Neutrophil (primary cell): ENCODE measurements around the gene SFMBT1.

Experiments used
- H3K27ac ChIP-seq: fragments of 200-600 bp; sonication (generic); 2 replicates; pipeline ENCODE4 v1.5.1; 2016; ENCODE audit warnings: mild to moderate bottlenecking, moderate library complexity
- H3K27me3 ChIP-seq: fragments of 200-600 bp; sonication (generic); 2 replicates; pipeline ENCODE4 v1.6.0; 2016; ENCODE audit warnings: mild to moderate bottlenecking
- H3K36me3 ChIP-seq: fragments of 200-600 bp; sonication (generic); 2 replicates; pipeline ENCODE4 v1.5.1; 2017
- H3K4me1 ChIP-seq, 2 experiments: fragments of 200-600 bp in 1 of 2; sonication (generic) in 1 of 2; 1 replicate in 1 of 2; 2 replicates in 1 of 2; pipeline versions ENCODE4 v1.5.1 to v1.6.1; 2013 to 2016; ENCODE audit warnings: low read depth in 1 of 2, low read length in 1 of 2, mild to moderate bottlenecking in 1 of 2, moderate library complexity in 1 of 2; ENCODE audit not compliant: control insufficient read depth in 1 of 2, insufficient read depth in 1 of 2
- H3K4me3 ChIP-seq, 2 experiments: fragments of 200-600 bp in 1 of 2; sonication (generic) in 1 of 2; 1 replicate in 1 of 2; 2 replicates in 1 of 2; pipeline ENCODE4 v1.5.1; 2013 to 2016; ENCODE audit warnings: low read depth in 1 of 2, low read length in 1 of 2, mild to moderate bottlenecking in 1 of 2, moderate library complexity in 1 of 2
- H3K9me3 ChIP-seq: fragments of 200-600 bp; sonication (generic); 2 replicates; pipeline ENCODE4 v1.5.1; 2016
- TF ChIP-seq, protein P1 (sequence below): fragments of 200-600 bp; sonication (generic); IDR thresholded peaks from 2 replicates; pipeline ENCODE4 v1.5.1; 2016; ENCODE audit warnings: antibody characterized with exemption

The SFMBT1 gene

DNA sequence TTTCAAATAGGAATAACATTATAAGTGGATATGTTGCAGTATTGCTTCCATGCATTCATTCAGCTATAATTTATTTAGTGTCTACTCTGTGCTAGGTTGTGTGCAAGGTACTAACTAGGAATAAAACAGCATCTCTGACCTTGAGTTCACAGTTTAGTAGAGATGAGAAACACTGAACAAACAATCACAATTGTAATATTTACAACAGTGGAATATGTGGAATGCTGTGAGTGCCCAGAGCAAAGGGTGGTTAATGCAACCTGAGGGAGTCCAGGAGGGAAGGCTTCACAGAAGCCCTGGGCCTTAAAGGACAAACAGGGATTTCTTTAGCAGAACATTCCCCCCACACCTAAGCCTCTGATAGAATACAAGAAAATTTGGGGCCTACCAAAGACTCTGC is 13.3 kb downstream of the SFMBT1 start:
- TF ChIP-seq, protein P1, sequence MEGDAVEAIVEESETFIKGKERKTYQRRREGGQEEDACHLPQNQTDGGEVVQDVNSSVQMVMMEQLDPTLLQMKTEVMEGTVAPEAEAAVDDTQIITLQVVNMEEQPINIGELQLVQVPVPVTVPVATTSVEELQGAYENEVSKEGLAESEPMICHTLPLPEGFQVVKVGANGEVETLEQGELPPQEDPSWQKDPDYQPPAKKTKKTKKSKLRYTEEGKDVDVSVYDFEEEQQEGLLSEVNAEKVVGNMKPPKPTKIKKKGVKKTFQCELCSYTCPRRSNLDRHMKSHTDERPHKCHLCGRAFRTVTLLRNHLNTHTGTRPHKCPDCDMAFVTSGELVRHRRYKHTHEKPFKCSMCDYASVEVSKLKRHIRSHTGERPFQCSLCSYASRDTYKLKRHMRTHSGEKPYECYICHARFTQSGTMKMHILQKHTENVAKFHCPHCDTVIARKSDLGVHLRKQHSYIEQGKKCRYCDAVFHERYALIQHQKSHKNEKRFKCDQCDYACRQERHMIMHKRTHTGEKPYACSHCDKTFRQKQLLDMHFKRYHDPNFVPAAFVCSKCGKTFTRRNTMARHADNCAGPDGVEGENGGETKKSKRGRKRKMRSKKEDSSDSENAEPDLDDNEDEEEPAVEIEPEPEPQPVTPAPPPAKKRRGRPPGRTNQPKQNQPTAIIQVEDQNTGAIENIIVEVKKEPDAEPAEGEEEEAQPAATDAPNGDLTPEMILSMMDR: no peak
- Histone ChIP-seq H3K36me3 (no peaks in the 10 kb centered on the region), H3K4me1 (no peaks in the 10 kb centered on the region), H3K27me3 (no peaks in the 10 kb centered on the region), H3K9me3 (no peaks in the 10 kb centered on the region), H3K4me3 (no peak overlapping the region), H3K27ac (no peak overlapping the region)

DNA sequence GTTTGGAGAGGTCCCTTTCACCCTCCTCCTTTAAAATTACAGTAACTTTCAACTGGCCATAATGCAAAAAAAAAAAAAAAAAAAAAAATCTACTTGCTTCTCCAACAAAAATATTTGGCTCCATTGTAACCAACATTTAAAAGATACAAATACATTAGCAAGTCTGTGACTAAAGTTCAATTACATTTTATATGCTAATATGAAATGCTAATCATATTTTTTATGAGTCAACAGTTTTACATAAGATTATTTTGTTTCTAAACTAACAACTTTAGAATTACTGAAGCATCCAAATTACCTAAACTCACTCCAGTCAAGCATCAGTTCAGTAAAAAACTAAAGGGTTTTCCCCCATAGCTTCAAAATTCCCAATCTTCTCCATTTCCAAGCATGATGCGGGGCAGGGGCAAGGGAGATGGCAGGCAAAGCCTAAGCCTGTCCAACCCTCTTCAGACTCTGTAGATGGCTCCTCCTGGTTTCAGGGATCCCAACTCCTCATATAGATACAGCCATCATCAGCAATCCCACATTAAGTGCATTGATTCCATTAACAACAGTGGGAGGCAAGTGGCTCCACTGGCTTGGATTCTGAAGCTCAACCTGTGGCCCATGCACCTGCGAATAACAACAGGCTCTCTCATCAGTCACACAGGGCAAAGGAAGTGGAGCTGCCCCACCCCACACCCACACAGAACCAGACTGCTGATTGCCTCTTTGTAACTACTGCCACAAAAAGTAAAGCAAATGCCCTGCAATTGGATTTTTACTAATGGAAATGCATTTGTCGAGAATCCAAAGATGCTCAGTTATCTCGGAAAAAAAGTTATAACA is 15.0 kb downstream of the SFMBT1 start:
- Histone ChIP-seq H3K4me1 (no peaks in the 10 kb centered on the region), H3K27me3 (no peaks in the 10 kb centered on the region), H3K36me3 (no peaks in the 10 kb centered on the region), H3K9me3 (no peaks in the 10 kb centered on the region), H3K4me3 (no peak overlapping the region), H3K27ac (no peak overlapping the region)
- TF ChIP-seq, protein P1: no peak

- no peaks in the 10 kb centered on the region for H3K4me1 ChIP-seq
- no peak overlapping the region for H3K4me3 ChIP-seq
- TF ChIP-seq, protein P1: no peak
- no peaks in the 10 kb centered on the region for H3K9me3 ChIP-seq
- H3K27ac ChIP-seq: no peak overlapping the region
- no peaks in the 10 kb centered on the region for H3K27me3 ChIP-seq
- H3K36me3 ChIP-seq: no peaks in the 10 kb centered on the region
Observed at GRCh38 chr3:53028641-53029040, 17.2 kb downstream of the SFMBT1 start.

- no peaks in the 10 kb centered on the region for H3K36me3 ChIP-seq
- H3K9me3 ChIP-seq: no peaks in the 10 kb centered on the region
- no peaks in the 10 kb centered on the region for H3K27me3 ChIP-seq
- H3K4me3 ChIP-seq: no peak overlapping the region
- TF ChIP-seq, protein P1: no peak
- no peaks in the 10 kb centered on the region for H3K4me1 ChIP-seq
- H3K27ac ChIP-seq: no peak overlapping the region
Observed at GRCh38 chr3:53027254-53027844, 18.5 kb downstream of the SFMBT1 start.

DNA sequence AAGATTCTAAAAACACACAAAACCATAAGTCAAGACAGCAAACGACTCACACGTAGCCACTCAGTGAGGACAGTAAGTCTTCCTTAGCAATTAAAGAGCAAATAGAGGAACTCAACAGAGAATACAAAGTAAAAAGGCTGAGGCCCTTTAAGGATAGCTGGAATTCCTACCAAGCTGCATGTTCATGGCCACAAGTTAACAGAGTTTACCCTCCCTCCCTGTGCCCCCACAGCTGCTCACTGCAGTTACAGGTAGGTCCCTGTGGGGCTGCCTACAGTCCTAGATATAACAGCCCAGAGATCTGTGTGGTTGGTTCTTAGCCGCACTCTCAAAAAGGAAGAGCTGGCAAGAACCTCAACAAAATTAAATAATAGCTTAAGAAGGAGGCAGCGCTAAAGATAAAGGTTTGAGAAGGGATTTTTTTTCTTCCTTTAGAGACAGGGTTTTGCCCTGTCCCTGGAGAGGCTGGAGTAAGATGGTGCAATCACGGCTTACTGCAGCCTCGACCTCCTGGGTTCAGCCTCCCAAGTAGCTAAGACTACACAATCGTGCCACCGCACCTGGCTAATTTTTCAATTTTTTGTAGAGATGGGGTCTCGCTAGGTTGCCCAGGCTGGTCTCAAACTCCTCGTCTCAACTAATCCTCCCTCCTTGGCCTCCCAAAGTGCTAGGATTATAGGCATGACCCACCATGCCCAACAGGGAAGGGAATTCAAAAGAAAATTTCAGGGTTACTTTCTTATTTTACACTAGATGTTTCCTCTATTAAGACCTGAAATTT is 19.3 kb downstream of the SFMBT1 start:
- Histone ChIP-seq H3K27ac (no peak overlapping the region), H3K36me3 (no peaks in the 10 kb centered on the region), H3K9me3 (no peaks in the 10 kb centered on the region), H3K4me1 (no peaks in the 10 kb centered on the region), H3K4me3 (no peak overlapping the region), H3K27me3 (no peaks in the 10 kb centered on the region)
- TF ChIP-seq, protein P1: no peak
